NB4 (cell line): Measurements from ENCODE around the gene ADAMTS12.

ENCODE experiments used
- MYC ChIP-seq: IDR thresholded peaks from 2 replicates; pipeline ENCODE4 v1.6.1; 2011; ENCODE audit warnings: low read depth, low read length
- POLR2A ChIP-seq: IDR thresholded peaks from 2 replicates; pipeline ENCODE4 v1.6.1; 2011; ENCODE audit warnings: mild to moderate bottlenecking; ENCODE audit not compliant: insufficient read length; ENCODE audit errors: extremely low read depth
- TF ChIP-seq, protein P1 (sequence below): IDR thresholded peaks from one replicate; pipeline ENCODE4 v1.5.1; 2012; ENCODE audit warnings: low read depth, low read length

DNA sequence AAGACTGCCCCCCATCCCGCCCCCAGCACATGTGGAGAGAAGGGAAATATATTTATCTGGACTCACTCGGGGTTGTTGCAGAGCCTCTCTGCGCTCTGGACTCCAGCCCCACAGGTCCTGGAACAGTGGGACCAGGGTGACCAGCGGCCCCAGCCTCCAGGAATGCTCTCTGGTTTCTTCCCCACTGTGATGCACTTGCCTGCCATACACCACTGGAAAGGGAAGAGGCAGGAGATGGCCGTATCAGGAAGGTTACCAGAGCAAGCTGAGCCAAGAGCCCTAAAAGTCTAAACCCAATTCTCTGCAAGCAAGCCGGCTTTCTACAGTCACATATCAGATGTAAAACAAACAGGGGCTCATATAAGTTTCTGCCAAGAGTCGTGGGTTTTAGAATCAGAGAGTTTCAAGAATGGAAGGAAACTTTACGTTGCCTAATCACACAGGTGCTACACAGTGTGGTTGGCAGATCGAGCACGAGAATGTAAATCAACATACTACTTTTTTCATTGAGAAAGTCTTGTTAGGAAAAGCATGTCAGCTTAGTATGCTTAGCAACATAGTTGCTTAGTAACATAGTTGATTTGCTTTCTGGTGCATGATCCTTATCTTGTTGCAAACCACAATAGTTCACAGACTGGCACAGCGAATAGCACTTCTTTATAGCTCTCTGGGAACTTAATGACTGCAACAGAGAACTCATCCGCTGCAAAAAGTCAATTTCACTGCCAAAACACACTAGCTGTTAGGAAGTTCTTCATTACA, 249.9 kb downstream of the ADAMTS12 start:
- TF ChIP-seq, protein P1, sequence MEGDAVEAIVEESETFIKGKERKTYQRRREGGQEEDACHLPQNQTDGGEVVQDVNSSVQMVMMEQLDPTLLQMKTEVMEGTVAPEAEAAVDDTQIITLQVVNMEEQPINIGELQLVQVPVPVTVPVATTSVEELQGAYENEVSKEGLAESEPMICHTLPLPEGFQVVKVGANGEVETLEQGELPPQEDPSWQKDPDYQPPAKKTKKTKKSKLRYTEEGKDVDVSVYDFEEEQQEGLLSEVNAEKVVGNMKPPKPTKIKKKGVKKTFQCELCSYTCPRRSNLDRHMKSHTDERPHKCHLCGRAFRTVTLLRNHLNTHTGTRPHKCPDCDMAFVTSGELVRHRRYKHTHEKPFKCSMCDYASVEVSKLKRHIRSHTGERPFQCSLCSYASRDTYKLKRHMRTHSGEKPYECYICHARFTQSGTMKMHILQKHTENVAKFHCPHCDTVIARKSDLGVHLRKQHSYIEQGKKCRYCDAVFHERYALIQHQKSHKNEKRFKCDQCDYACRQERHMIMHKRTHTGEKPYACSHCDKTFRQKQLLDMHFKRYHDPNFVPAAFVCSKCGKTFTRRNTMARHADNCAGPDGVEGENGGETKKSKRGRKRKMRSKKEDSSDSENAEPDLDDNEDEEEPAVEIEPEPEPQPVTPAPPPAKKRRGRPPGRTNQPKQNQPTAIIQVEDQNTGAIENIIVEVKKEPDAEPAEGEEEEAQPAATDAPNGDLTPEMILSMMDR, result no peak
- TF ChIP-seq MYC, result no peak
- TF ChIP-seq POLR2A, result no peak
